SK-N-MC (cell line): ENCODE data around the gene UBXN6.

Experiments used
- DNase-seq: peaks from one replicate; pipeline ENCODE4 v3.0.0-alpha.2; 2011; ENCODE audit warnings: low read depth, low spot score
- H3K27ac ChIP-seq: fragments of 200-600 bp; sonication (generic); 2 replicates; pipeline ENCODE4 v1.5.1; 2016; ENCODE audit warnings: mixed run types
- H3K36me3 ChIP-seq: fragments of 200-600 bp; sonication (generic); 2 replicates; pipeline ENCODE4 v1.6.1; 2017; ENCODE audit warnings: antibody characterized with exemption, low read length, mixed read lengths; ENCODE audit not compliant: insufficient read depth
- H3K4me3 ChIP-seq: fragments of 200-600 bp; sonication (generic); 2 replicates; pipeline ENCODE4 v1.5.1; 2016
- H3K9ac ChIP-seq: fragments of 200-600 bp; sonication (generic); 2 replicates; pipeline ENCODE4 v1.8.0; 2017; ENCODE audit warnings: mixed run types, mixed read lengths; ENCODE audit not compliant: insufficient read length
- H3K9me3 ChIP-seq: fragments of 200-600 bp; sonication (generic); 2 replicates; pipeline ENCODE4 v1.6.1; 2017; ENCODE audit warnings: low read depth, mild to moderate bottlenecking, antibody characterized with exemption, low read length, moderate library complexity, mixed read lengths
- EZH2 ChIP-seq: fragments of 200-600 bp; sonication (generic); IDR thresholded peaks from one replicate; pipeline ENCODE4 v1.6.1; 2017; ENCODE audit warnings: antibody characterized with exemption
- FOXP2 ChIP-seq: optimal IDR thresholded peaks from 2 replicates; pipeline ENCODE3; 2011; ENCODE audit warnings: mild to moderate bottlenecking, moderate library complexity; ENCODE audit not compliant: insufficient read depth; ENCODE audit errors: extremely low read length, control extremely low read depth
- POLR2AphosphoS5 ChIP-seq: IDR thresholded peaks from 2 replicates; pipeline ENCODE4 v1.6.1; 2012; ENCODE audit warnings: mild to moderate bottlenecking, low read depth, low read length, borderline replicate concordance

The UBXN6 gene

GRCh38 chr19:4495471-4495870 lies 37.9 kb upstream of the UBXN6 start:
- TF ChIP-seq POLR2AphosphoS5: no peak
- TF ChIP-seq EZH2: no peak
- no peak for TF ChIP-seq FOXP2
- H3K36me3 ChIP-seq: peaks cover 17% of the 10 kb centered on the region; the same call in 1 of the 2 replicates
- no peak overlapping the region for H3K27ac ChIP-seq
- H3K9ac ChIP-seq: no peak overlapping the region
- no peaks in the 10 kb centered on the region for H3K9me3 ChIP-seq
- DNase-seq: no peak
- no peak overlapping the region for H3K4me3 ChIP-seq

GRCh38 chr19:4494691-4495064 lies 37.1 kb upstream of the UBXN6 start:
- H3K4me3 ChIP-seq: no peak overlapping the region
- H3K9me3 ChIP-seq: no peaks in the 10 kb centered on the region
- TF ChIP-seq EZH2 (no peak), POLR2AphosphoS5 (no peak), FOXP2 (no peak)
- no peak for DNase-seq
- H3K27ac ChIP-seq: no peak overlapping the region
- H3K36me3 ChIP-seq: peaks cover 17% of the 10 kb centered on the region; the same call in 1 of the 2 replicates
- H3K9ac ChIP-seq: no peak overlapping the region

GRCh38 chr19:4493929-4494690 lies 36.5 kb upstream of the UBXN6 start:
- Histone ChIP-seq H3K9me3 (no peaks in the 10 kb centered on the region), H3K9ac (no peak overlapping the region), H3K36me3 (peaks cover 17% of the 10 kb centered on the region; the same call in 1 of the 2 replicates), H3K27ac (no peak overlapping the region), H3K4me3 (no peak overlapping the region)
- DNase-seq: no peak
- no peak for TF ChIP-seq POLR2AphosphoS5
- TF ChIP-seq FOXP2: no peak
- no peak for TF ChIP-seq EZH2

GRCh38 chr19:4493104-4493928 lies 35.7 kb upstream of the UBXN6 start:
- Histone ChIP-seq H3K9ac (no peak overlapping the region), H3K27ac (no peak overlapping the region), H3K9me3 (no peaks in the 10 kb centered on the region), H3K36me3 (peaks cover 17% of the 10 kb centered on the region; the same call in 1 of the 2 replicates), H3K4me3 (no peak overlapping the region)
- no peak for TF ChIP-seq FOXP2
- no peak for TF ChIP-seq EZH2
- TF ChIP-seq POLR2AphosphoS5: no peak
- no peak for DNase-seq

GRCh38 chr19:4492337-4493103 lies 34.9 kb upstream of the UBXN6 start:
- TF ChIP-seq FOXP2 (no peak), EZH2 (no peak), POLR2AphosphoS5 (no peak)
- Histone ChIP-seq H3K9ac (no peak overlapping the region), H3K36me3 (peaks cover 11% of the 10 kb centered on the region; the same call in 1 of the 2 replicates), H3K9me3 (no peaks in the 10 kb centered on the region), H3K4me3 (no peak overlapping the region), H3K27ac (no peak overlapping the region)
- DNase-seq: no peak

- H3K36me3 ChIP-seq: peaks cover 11% of the 10 kb centered on the region; the same call in 1 of the 2 replicates
- H3K27ac ChIP-seq: no peak overlapping the region
These were observed 33.9 kb upstream of the UBXN6 start for GRCh38 chr19:4491446-4491845.

GRCh38 chr19:4488496-4488895 lies 30.9 kb upstream of the UBXN6 start:
- Histone ChIP-seq H3K4me3 (no peak overlapping the region), H3K27ac (no peak overlapping the region), H3K36me3 (peaks cover 14% of the 10 kb centered on the region; the same call in 1 of the 2 replicates), H3K9ac (no peak overlapping the region), H3K9me3 (no peaks in the 10 kb centered on the region)
- no peak for DNase-seq
- no peak for TF ChIP-seq POLR2AphosphoS5
- no peak for TF ChIP-seq EZH2
- no peak for TF ChIP-seq FOXP2

More at GRCh38 chr19:4491446-4491845, 33.9 kb upstream of the UBXN6 start:
- no peak overlapping the region for H3K4me3 ChIP-seq
- no peak overlapping the region for H3K9ac ChIP-seq
- TF ChIP-seq EZH2: no peak
- TF ChIP-seq POLR2AphosphoS5: no peak
- TF ChIP-seq FOXP2: no peak
- H3K9me3 ChIP-seq: no peaks in the 10 kb centered on the region
- no peak for DNase-seq
